Stimulated activated CD8-positive, alpha-beta memory T cell treated with anti-CD3 and anti-CD28 coated beads, Interleukin-7, amount 100 ng/mL, for 24 hours (primary cell): Measurements from ENCODE around the gene DOK4.
A peak's percentile ranks its signal among the peaks of the same experiment; 100 is the strongest.

ENCODE experiments used
- DNase-seq: peaks from one replicate; pipeline ENCODE4 v3.0.0-alpha.2; 2020; ENCODE audit warnings: low read depth

DOK4 gene

DNA sequence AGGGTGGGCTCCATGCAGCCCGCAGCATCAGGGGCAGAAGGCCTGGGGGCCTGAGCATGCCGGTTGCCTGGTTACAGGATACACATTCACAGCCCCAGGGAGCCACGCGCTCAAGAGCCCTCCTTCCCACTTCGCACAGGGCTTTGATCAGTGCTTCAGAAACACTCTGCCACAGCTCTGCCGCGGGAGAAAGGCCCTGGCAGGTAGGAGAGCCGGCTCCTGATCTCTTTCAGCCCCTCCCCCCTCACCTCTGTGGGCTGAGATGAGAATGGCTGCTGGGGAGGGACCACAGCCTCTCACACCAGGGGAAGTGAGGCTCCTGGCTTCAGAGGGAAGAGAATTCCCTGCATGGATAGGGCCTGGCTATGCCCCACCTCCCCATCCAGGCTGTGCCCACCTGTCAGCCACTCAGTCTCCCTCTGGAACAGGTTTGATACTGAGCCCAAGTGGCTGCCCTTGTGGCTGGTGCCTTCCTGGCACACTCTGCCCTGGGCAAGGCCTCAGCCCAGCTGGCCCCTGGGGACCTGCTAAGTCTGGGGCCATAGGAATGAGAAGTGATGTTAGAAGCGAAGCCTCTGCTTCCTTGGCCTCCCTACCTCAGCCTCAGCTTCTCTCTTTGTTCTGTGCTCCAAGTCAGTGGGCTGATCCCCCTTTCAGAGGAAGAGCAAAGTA is 8.6 kb downstream of the DOK4 start:
- no peak for DNase-seq

DNA sequence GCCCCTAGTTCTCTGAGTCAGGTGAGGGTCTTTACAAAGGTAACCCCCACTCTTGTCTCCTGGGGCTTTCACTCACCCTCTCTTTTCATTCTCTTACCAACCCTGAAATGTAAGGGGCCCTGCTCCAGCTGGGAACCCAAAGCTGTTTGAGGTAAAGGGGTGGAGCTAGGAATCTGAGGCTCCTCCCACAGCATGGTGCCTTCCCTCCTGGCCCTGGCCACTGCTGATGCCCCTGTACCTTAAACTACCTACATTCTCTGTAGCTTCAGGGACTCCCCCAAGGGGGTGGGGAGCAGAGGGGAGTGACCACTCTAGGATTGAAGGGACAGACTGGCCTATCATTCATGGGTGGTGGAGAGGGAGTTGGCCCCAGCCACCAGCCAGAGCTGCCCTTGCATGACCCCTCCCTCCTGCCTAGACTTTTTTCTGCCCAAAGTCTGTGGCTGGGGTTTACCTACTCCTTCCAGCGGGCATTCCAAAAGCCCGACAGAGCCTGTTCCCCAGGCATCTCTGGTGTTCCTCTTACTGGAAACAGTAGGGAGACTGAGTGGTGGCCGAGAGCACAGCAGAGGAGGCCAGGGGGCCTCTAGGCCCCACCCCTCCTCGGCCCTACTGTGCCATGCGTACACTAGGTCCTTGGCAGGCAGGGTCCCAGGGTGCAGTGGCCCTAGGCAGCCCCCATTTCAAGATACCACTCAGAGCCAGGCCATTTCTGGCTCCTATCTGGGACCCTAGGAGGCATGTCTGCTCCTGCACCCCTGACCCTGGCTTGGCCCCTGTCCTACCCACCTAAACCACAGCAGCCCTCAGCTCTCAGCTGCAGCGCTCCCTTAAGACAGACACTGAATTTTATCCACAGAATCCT is 9.5 kb downstream of the DOK4 start:
- DNase-seq = no peak

DNA sequence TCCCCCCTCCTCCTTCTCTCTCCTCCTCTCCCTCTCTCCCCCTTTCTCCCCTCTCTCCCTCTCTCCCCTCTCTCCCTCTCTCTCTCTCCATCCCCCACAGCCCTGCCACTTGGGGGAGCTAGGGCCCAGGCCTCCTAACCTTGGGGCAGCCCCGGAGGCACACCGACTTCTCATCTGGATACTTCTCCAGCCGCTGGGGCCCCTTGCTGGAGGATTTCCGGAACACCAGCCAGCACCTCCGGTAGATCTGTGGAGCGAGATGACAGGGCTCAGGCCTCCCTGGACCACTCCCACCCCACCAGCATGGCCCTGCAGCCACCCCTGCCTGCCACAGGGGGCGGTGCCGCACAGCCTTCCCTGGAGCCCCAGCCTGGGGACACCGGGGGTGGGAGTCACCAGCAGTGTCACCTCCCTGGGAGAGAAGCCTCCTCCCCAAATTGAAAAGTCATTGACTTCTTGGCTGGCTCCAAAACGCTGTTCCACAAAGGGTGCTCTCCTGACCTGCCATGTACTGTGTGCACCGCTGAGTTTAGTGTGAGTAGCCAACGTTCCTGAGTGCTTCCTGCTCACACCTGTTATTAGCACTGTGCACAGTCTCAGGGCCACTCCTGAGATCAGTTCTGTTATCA is 10.5 kb downstream of the DOK4 start:
- DNase-seq = peak; percentile 59

DNA sequence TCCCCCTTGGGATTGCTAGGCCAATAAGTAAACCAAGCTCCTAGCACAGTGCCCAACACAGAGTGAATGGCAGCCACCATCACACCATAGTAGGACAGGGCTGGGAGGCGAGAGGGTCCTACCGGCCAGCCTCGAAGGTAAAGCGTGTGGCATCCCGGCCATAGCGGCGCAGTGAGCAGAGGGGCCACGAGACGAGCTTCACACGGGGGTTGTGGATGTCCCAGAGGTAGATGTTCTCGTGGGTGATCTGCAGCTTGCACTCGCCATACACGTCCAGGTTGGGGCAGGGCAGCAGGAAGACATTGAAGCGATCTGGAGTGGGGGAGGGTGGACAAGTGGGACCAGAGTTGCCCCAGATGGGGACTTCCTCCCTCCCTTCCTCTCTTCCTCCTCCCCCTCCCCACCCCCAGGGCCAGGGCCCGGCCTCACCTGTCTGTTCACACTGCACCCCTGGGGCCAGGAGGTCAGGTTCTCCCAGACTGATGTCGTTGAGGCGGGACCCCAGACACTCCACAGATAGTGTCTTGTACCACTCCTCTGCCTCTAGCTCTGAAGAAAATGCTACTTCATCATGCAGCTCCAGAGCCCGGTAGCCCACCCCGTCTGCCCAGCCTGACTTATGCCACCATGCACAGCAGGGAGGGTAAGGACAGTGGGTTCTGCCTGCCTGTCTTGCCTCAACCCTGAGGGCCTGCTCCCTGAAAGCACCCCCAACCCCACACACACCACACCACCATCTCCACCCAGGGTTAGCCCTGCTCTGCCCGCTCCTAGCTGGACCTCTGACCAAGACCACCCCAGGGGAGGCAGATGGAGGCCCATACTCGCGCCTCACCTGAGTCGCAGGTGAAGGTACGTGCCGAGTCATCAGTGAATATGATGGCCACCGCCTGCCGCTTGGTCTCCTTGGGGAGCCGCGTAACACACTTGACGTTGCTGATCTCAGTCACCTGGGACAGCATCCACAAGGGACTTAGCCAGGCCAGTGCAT is 11.3 kb downstream of the DOK4 start:
- DNase-seq = no peak

DNA sequence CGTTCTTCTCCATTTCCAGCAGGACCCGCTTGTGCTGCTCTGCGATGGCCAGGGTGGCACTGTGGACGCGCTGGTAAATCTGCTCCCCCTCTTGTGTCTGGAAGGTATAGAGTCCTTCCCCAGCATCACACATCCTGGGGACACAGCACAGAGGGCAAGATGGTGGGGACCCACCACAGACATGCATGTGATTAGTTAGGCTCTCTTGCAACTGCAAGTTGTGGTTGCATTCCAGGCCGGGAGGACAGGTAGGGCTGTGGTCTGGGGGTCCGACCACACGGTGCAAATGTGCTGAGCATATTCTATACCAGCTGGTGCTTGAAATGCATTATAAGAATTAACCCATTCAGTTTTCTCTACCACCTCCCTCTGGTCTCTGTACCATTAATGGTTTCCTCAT is 12.4 kb downstream of the DOK4 start:
- DNase-seq = no peak

DNA sequence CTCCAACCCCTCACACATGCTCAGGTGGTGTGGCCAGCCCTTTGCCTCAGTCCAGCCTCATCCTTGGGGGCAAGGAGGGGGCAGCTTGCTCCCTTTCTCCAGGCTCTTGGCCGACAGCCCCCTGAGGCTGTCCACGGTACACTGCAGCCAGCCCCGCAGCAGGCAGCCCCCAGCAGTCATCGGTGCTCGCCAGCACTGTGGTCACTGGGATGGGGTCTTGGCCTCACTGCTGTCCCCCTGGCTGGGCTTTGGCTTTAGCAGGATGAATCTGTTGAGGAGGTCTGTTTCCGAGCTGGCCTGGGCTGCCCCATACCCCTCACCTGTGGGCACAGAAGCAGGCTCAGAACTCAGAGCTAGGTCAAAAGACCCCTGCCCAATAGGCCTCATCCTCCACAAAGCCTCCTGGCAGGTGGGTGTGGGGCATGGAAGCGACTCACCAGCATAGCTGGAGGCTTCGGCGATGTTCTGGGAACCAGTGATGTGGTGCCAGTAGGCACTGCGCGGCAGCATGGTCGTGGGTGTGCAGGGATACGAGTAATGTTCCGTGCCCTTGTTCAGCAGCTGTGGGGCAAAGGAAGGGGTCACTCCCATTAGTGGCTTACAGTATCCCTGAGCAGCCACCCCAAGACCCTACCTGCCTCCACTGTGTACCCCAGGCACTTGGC is 13.0 kb downstream of the DOK4 start:
- DNase-seq = no peak

DNA sequence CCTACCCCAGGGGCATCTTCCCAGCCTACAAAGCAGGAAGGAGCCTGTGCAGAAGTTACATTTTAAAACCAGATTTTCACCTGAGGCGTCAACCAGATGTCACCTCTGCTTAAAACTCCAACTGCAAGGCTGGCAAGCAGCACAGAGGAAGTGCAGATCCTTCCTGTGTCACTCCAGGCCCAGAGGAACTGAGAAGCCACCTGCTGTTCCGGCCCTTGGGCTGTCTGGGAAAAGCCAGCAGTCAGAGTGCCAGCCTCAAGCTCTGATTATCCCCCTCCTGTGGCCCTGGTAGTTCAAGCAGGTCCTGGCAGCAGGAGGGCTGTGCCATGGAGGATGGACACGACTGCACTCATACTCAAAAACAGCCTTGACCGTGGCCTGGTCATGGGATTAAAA is 13.6 kb downstream of the DOK4 start:
- DNase-seq = no peak

DNA sequence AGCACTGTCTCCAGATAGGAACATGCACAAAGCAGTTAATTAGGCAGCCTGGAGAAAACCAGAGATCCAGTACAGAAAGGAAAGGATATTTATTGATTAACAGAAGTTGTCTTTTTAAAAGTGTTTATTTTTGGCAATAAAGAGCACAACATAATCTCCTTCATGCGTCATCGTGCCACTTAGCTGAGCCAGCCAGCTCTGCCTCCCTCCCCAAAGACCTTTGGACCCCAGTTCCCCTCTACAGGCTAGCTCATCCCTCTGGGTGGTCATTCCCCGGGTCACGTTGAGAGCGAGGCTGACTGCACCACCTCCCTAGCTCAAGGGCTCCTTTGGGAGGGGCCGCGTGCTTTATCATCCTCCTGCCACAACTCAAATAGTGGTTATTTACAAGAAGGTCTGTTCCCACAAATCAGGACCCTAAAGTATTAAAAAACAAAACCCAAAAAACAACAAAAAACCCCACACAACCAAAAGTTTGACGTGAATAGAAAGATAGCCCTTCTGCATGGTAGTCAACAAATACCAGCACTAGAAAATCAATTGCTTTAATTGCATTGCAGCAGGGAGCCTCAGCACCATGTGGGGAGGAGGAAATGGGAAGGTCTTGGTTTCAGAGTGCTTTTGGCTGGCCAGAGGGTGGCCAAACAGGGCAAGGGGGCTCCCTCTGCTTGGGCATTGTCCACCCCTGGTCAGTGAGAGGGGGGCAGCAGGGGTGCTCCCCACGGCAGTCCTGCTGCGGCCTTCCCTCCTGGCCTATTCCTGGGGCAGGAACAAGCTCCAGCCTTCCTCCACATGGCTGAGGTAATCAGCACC is 14.2 kb downstream of the DOK4 start:
- DNase-seq = no peak

DNA sequence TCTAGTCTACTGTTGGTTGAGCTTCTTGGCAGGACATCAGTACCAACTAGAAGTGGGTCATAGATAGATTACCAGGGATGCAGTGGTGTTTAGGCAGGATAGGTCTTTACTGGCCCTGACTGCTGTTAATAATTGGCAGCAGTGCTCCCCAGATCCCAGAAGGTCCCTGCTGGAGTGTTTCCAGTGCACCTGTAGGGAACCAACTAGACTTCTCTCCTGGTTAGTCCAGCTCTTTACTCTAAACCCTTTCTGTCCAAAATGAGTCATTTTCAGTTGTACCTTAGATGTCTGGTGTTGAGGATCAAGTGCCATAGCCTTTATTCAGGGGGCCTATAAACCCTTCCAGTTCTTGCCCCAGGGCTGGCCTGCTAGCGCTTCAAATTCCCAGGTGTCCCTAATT is 15.1 kb downstream of the DOK4 start:
- no peak for DNase-seq

DNA sequence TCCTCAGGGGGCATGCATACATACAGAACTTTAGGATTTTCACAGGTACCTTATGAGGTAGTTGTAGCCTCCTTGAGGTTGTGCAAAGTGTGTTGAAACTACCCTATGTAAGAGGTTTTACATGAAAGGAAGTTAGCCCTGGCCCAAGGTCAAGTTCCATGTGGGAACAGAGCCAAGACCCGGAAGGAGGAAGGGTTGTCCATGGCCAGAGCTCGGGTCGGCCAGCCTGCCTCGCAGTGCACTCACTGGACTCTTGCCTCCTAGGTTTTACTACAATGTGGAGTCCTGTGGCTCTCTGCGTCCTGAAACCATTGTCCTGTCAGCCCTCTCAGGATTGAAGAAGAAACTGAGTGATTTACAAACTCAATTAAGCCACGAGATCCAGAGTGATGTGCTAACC is 15.6 kb downstream of the DOK4 start:
- no peak for DNase-seq

DNA sequence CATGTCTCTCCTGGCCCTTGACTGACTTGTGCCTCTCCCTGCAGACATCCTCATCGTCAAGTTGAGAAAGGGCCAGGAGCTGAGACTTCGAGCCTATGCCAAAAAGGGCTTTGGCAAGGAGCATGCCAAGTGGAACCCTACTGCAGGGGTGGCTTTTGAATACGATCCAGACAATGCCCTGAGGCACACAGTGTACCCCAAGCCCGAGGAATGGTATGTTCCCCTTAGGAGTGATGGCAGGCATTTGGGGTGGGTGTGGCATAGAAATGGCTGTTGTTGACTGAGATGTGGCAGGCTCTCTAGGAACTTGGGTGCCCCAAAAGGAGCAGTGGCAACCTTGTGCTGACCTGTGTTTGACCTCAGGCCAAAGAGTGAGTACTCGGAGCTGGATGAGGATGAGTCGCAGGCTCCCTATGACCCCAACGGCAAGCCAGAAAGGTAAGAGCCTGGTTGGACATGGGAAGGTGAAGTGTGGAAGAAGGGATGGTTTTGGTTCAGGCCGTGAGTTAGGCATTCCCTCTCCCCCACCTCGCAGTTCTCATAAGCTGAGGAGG is 16.3 kb downstream of the DOK4 start:
- DNase-seq = no peak

DNA sequence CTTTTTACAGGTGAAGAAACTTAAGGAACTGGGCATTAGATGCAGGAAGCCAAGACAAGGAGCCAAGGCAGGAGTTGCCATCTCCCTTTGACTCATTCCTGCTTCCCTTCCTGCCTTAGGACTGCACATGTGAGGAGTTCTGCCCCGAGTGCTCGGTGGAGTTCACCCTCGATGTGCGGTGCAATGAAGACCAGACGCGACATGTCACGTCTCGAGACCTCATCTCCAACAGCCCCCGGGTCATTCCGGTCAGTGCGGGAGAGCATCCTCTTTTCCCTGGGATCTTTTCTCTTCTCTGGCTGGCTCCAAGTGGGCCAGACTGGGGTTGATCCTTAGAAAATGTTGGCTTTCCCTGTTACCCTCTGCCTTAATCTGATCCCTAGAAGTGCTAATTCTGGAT is 17.2 kb downstream of the DOK4 start:
- DNase-seq = no peak

DNA sequence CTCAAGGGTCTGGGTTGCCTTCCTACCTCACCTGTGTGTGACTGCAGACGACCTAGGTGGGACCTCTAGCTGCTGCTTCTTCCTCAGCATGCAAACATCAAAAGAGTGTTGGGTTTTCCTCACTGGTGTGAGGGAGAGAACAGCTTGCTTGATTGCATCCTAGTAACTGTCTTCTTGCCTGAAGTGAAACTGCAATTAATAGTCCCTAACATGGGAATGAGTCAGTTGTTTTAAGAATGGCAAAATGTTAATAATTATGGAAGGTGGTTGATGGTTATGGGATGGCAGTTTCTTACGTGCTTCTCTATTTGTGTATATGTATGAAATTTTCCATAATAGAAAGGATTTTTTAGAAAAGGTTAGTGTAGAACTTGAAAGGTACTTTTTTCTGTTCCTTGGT is 17.9 kb downstream of the DOK4 start:
- no peak for DNase-seq

DNA sequence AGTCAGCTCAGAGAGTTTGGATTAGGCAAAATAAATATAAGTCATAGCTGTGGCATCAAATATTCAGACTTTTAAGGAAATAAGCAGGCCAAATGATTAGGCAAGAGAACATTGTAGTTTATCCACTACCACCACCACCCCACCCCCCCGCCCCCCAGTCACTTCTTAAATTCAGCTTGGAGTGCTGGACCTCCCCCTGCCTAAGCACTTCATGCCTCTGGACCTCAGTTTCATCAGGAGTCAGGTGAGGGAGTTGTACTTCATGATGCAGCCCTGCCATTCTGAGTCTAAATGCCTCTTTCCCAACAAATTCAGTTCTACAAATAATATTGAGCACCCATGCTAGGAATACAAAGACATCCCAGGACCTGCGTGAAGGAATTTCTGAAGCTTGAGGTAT is 21.8 kb downstream of the DOK4 start:
- DNase-seq = no peak

DNA sequence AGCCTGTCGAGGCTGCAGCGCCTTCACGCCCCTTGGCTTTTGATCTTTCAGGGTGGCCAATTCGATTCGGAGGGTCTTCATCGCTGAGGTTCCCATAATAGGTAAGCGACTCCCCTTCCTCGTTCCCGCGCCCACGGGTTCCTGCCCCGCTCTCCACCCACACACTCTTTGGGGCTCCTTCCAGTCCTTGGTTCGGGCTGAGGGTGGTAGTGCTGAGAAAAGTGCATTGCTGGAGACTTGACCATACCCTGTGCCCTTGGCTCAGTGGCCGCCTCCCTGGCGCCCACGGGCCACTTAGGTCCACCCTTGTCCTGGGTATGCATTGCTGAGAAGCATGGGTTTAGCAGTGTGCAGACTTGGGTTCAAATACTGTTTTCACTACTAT is 23.3 kb downstream of the DOK4 start:
- no peak for DNase-seq

DNA sequence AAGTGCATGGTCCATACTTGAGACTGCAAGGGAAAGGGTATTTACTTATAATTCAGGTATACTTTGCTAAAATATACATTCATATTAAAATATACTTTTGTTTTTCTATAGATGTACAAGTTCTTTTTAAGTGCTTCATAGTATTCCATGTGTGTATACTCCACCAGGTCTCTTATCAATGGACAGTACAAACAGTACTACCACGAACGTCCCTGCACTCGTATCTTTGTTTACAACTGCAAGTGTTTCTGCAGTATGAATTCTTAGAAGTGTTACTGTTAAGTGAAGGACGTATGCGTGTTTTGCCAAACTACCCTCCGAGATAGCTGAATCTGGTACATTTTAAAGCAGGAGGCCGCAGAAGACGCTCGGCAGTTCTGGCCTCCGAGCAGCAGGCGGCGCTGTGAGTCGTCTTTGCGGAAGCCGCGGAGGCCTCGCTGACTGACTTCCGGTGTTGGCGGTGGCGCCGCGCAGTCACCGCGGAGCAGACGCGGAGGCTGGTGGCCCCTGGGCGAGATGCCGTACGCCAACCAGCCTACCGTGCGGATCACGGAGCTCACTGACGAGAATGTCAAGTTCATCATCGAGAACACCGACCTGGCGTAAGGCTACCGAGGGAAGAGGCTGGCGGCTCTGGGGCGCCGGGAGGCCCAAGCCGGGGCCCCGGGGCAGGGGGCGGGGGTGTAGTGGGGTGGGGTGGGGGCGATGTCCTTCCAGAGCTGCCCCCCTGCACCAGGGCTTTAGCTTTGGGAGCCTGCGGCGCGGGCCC is 23.9 kb downstream of the DOK4 start, which contains the start of gene POLR2C:
POLR2C (plus strand) TSS at position 471 of the 769 bp plus-strand sequence; CDS start at position 517, 46 bp downstream.
- DNase-seq = peak; percentile 88

DNA sequence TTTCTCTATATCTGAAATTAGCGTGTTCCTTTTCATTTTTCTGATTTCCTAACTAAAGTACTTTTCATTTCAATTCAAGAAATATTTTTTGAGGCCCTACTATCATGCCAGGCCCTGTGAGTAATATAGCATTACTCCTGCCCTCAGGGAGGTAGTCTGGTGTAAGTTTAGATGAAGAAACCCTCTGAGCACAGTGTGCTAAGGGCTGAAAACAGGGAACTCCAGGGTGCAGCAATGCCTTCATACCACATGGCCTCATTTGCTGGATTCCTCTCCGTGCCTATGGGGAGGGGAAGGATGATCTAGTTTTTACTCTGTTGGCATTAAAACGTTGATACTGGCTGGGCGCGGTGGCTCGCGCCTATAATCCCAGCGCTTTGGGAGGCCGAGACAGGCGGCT is 34.3 kb downstream of the DOK4 start:
- DNase-seq = no peak

DNA sequence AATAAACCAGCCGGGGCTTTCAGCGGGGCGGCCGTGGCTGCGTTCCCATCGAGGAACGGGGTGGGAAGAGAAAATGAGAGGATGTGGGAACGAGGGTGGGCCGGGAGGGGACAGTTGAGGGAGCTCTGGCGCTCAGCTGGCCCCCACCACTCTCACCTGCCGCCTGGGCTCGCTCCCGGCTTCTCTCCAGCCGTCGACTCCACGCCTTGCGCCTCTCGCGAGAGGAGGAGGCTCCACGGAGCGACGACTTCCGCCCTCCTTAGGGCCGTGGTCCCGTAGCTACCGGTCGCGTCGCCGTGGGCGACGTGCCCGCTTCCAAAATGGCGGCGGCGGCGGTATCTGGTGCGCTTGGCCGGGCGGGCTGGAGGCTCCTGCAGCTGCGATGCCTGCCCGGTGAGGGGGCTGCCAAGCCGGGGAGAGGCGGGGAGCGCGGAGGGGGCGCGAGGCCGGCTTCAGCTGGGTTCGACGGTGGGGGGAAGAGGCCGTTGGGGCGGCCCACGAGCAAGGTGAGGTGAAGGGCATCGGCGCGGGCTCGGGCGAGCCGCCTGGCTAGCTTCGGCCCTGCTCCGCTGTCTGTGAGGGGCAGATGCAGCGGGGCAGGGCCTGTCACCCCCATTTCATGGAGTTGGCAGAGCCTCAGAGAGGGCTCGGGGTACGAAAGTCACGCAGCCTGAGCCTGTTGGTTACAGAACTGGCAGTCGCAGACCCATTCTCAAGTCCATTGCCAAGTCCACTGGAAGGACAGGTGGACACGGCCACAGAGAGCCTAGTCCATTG is 38.9 kb downstream of the DOK4 start, which contains the start of the genes CIAPIN1 and COQ9:
CIAPIN1 (minus strand) TSS at position 200 of the 777 bp plus-strand sequence. CDS start 6,457 bp downstream, outside the sequence.
COQ9 (plus strand) TSS at position 294 of the 777 bp plus-strand sequence; CDS start at position 321, 27 bp downstream.
- DNase-seq = peak; percentile 80
